DND-41 (cell line): ENCODE measurements around the gene CHRM4.

Experiments
- ATAC-seq: fragments of 200-7000 bp; cut with Tn5 transposase; 3 replicates; pipeline ENCODE4 v1.9.1; 2021; ENCODE audit warnings: low read depth; ENCODE audit not compliant: insufficient read depth
- DNase-seq: peaks from one replicate; pipeline ENCODE4 v3.0.0-alpha.2; 2020
- H2AFZ ChIP-seq: 2 replicates; pipeline ENCODE4 v1.6.0; 2012; ENCODE audit warnings: low read depth, low read length
- H3K27ac ChIP-seq: 2 replicates; pipeline ENCODE4 v1.5.1; 2012; ENCODE audit warnings: low read length, inconsistent platforms
- H3K27me3 ChIP-seq: fragments of 200-600 bp; sonication (generic); 2 replicates; pipeline ENCODE4 v1.6.0; 2012; ENCODE audit warnings: low read length, mild to moderate bottlenecking, inconsistent platforms; ENCODE audit not compliant: insufficient read depth, poor library complexity
- H3K36me3 ChIP-seq: 2 replicates; pipeline ENCODE4 v1.5.1; 2012; ENCODE audit warnings: low read length, inconsistent platforms; ENCODE audit not compliant: insufficient read depth
- H3K4me1 ChIP-seq: 2 replicates; pipeline ENCODE4 v1.5.1; 2012; ENCODE audit warnings: mild to moderate bottlenecking, low read length; ENCODE audit not compliant: insufficient read depth
- H3K4me2 ChIP-seq: 2 replicates; pipeline ENCODE4 v1.6.0; 2012; ENCODE audit warnings: mild to moderate bottlenecking, moderate library complexity, low read length, inconsistent platforms; ENCODE audit not compliant: insufficient read depth
- H3K4me3 ChIP-seq, 2 experiments: fragments of 200-600 bp in 1 of 2; shearing (Covaris generic) in 1 of 2; 2 replicates each; pipeline ENCODE4 v1.5.1; 2012 to 2016; ENCODE audit warnings: inconsistent platforms in 2 of 2, low read length in 2 of 2, mild to moderate bottlenecking in 2 of 2, low read depth in 1 of 2, moderate library complexity in 1 of 2
- H3K79me2 ChIP-seq: 2 replicates; pipeline ENCODE4 v1.6.0; 2012; ENCODE audit warnings: low read length, inconsistent platforms; ENCODE audit not compliant: insufficient read depth
- H3K9ac ChIP-seq: 2 replicates; pipeline ENCODE4 v1.6.0; 2012; ENCODE audit warnings: low read depth, mild to moderate bottlenecking, inconsistent platforms, low read length, moderate library complexity
- H3K9me3 ChIP-seq: 2 replicates; pipeline ENCODE4 v1.5.1; 2012; ENCODE audit warnings: low read length, moderate library complexity, mild to moderate bottlenecking, inconsistent platforms; ENCODE audit not compliant: insufficient read depth, severe bottlenecking
- H4K20me1 ChIP-seq: 2 replicates; pipeline ENCODE4 v1.6.0; 2012; ENCODE audit warnings: low read length; ENCODE audit not compliant: insufficient read depth
- EZH2 ChIP-seq: IDR thresholded peaks from 3 replicates; pipeline ENCODE4 v1.6.1; 2012; ENCODE audit warnings: borderline replicate concordance, low read depth, mild to moderate bottlenecking, moderate library complexity, low read length, inconsistent platforms; ENCODE audit not compliant: severe bottlenecking
- TF ChIP-seq, protein P1 (sequence below): IDR thresholded peaks from 2 replicates; pipeline ENCODE4 v1.5.1; 2012; ENCODE audit warnings: borderline replicate concordance, low read length, moderate library complexity, mild to moderate bottlenecking; ENCODE audit not compliant: poor library complexity, severe bottlenecking; ENCODE audit errors: extremely low read depth

Gene CHRM4

GRCh38 chr11:46364791-46365190 lies 26.8 kb downstream of the CHRM4 start:
- no peak for TF ChIP-seq EZH2
- TF ChIP-seq, protein P1, sequence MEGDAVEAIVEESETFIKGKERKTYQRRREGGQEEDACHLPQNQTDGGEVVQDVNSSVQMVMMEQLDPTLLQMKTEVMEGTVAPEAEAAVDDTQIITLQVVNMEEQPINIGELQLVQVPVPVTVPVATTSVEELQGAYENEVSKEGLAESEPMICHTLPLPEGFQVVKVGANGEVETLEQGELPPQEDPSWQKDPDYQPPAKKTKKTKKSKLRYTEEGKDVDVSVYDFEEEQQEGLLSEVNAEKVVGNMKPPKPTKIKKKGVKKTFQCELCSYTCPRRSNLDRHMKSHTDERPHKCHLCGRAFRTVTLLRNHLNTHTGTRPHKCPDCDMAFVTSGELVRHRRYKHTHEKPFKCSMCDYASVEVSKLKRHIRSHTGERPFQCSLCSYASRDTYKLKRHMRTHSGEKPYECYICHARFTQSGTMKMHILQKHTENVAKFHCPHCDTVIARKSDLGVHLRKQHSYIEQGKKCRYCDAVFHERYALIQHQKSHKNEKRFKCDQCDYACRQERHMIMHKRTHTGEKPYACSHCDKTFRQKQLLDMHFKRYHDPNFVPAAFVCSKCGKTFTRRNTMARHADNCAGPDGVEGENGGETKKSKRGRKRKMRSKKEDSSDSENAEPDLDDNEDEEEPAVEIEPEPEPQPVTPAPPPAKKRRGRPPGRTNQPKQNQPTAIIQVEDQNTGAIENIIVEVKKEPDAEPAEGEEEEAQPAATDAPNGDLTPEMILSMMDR = no peak
- Histone ChIP-seq H3K4me1 (peaks cover 30% of the 10 kb centered on the region), H3K79me2 (peaks cover 90% of the 10 kb centered on the region), H3K27ac (peak overlapping the region; percentile 24; the same call in 1 of the 2 replicates), H3K36me3 (peaks cover 67% of the 10 kb centered on the region), H3K4me3 (no peak overlapping the region), H3K9me3 (no peaks in the 10 kb centered on the region), H2AFZ (no peak overlapping the region), H3K4me2 (no peak overlapping the region), H3K27me3 (no peaks in the 10 kb centered on the region), H4K20me1 (peaks cover 63% of the 10 kb centered on the region), H3K9ac (no peak overlapping the region)
- no peak for ATAC-seq
- no peak for DNase-seq

- TF ChIP-seq EZH2 = no peak
- TF ChIP-seq, protein P1 = no peak
- H4K20me1 ChIP-seq = peaks cover 60% of the 10 kb centered on the region
- no peak overlapping the region for H2AFZ ChIP-seq
- peaks cover 30% of the 10 kb centered on the region for H3K4me1 ChIP-seq
- H3K4me2 ChIP-seq = no peak overlapping the region
- no peaks in the 10 kb centered on the region for H3K9me3 ChIP-seq
- no peak overlapping the region for H3K9ac ChIP-seq
- no peaks in the 10 kb centered on the region for H3K27me3 ChIP-seq
- H3K79me2 ChIP-seq = peaks cover 90% of the 10 kb centered on the region
- peak overlapping the region; percentile 24; the same call in 1 of the 2 replicates for H3K27ac ChIP-seq
- no peak for DNase-seq
- ATAC-seq = no peak
- H3K4me3 ChIP-seq = no peak overlapping the region
- H3K36me3 ChIP-seq = peaks cover 60% of the 10 kb centered on the region
Measured at GRCh38 chr11:46364056-46364455, 27.5 kb downstream of the CHRM4 start.

- ATAC-seq (no peak), DNase-seq (no peak)
- Histone ChIP-seq H3K4me3 (no peak overlapping the region), H3K9me3 (no peaks in the 10 kb centered on the region), H3K4me2 (no peak overlapping the region), H4K20me1 (peaks cover 59% of the 10 kb centered on the region), H3K36me3 (peaks cover 55% of the 10 kb centered on the region), H3K27me3 (no peaks in the 10 kb centered on the region), H3K9ac (peak overlapping the region; percentile 92; the same call in 1 of the 2 replicates), H3K79me2 (peaks cover 92% of the 10 kb centered on the region), H2AFZ (no peak overlapping the region), H3K4me1 (peaks cover 30% of the 10 kb centered on the region), H3K27ac (peak overlapping the region; percentile 100; the same call in 1 of the 2 replicates)
- TF ChIP-seq, protein P1 = no peak
- no peak for TF ChIP-seq EZH2
Measured at GRCh38 chr11:46363455-46364005, 28.0 kb downstream of the CHRM4 start.

DNA sequence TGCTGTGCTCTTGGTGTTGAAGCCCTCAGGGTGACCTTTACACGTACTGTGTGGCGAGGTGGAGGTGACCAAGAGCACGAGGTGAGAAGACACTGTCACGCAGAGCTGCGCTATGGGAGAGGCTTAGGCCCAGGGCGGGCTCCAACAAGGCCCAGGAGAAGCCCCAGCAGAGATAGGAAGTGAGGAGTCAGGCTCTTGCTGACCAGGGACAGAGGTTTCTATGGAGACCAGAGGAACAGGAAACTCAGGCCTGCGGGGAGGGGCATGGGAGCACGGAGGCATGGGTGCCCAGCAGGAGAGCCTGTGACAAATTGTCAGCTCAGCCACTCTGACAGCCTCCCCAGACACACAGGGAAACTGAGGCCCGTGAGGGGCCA lies 28.6 kb downstream of the CHRM4 start:
- Histone ChIP-seq H3K4me2 (peak overlapping the region; percentile 97), H3K27me3 (no peaks in the 10 kb centered on the region), H3K9ac (peak overlapping the region; percentile 92), H3K4me1 (peaks cover 30% of the 10 kb centered on the region), H3K4me3 (peak overlapping the region in 1 of 2 experiments; percentile 69; a peak in 2 of 4 replicates), H4K20me1 (peaks cover 54% of the 10 kb centered on the region), H3K79me2 (peaks cover 92% of the 10 kb centered on the region), H2AFZ (no peak overlapping the region), H3K9me3 (no peaks in the 10 kb centered on the region), H3K27ac (peak overlapping the region; percentile 100), H3K36me3 (peaks cover 49% of the 10 kb centered on the region)
- DNase-seq (no peak), ATAC-seq (no peak)
- TF ChIP-seq, protein P1 = no peak
- no peak for TF ChIP-seq EZH2
